ENCODE measurements around the gene ITGA7. TPM values are rescaled to one million over a fixed set of nuclear protein-coding genes. Genes with fewer than 3 reads are reported as not detected.
A peak's percentile ranks its signal among the peaks of the same experiment; 100 is the strongest.
"Not testable (repeated sequence)": the region's sequence is repeated elsewhere in the genome, so short reads cannot be mapped to it uniquely, and the experiment has no call there.

ITGA7 gene
- total RNA-seq, 2 experiments from 2014 or later = 4.3 to 4.8 TPM

GRCh38 chr12:55652352-55652751, 55.4 kb downstream of the ITGA7 start:
- DNase-seq (peak; percentile 46), ATAC-seq (peak; percentile 94)
- Mint-ChIP-seq H3K27me3 (peaks cover 1% of the 10 kb centered on the region), H3K4me1 (ENCODE audit: low read depth) (peaks cover 20% of the 10 kb centered on the region), H3K36me3 (ENCODE audit: low read depth) (peaks cover 8% of the 10 kb centered on the region), H3K9me3 (peaks cover 29% of the 10 kb centered on the region), H3K4me3 (no peak overlapping the region), H3K27ac (peak overlapping the region; percentile 42)
- ChIA-PET POLR2A (interaction anchor here (1.2 kb wide), 1 partner anchor 14 kb away, joined by 3 read pairs; no protein-coding TSS in a partner anchor), CTCF (no interaction called here)
- intact Hi-C loops (cut with micrococcal nuclease) = loop anchor here (1.0 kb wide), 1 partner anchor 28 kb away; no protein-coding TSS in a partner anchor
- TF ChIP-seq, protein P1, sequence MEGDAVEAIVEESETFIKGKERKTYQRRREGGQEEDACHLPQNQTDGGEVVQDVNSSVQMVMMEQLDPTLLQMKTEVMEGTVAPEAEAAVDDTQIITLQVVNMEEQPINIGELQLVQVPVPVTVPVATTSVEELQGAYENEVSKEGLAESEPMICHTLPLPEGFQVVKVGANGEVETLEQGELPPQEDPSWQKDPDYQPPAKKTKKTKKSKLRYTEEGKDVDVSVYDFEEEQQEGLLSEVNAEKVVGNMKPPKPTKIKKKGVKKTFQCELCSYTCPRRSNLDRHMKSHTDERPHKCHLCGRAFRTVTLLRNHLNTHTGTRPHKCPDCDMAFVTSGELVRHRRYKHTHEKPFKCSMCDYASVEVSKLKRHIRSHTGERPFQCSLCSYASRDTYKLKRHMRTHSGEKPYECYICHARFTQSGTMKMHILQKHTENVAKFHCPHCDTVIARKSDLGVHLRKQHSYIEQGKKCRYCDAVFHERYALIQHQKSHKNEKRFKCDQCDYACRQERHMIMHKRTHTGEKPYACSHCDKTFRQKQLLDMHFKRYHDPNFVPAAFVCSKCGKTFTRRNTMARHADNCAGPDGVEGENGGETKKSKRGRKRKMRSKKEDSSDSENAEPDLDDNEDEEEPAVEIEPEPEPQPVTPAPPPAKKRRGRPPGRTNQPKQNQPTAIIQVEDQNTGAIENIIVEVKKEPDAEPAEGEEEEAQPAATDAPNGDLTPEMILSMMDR (IDR thresholded peaks at IDR 0.05) = peak; percentile 12

DNA sequence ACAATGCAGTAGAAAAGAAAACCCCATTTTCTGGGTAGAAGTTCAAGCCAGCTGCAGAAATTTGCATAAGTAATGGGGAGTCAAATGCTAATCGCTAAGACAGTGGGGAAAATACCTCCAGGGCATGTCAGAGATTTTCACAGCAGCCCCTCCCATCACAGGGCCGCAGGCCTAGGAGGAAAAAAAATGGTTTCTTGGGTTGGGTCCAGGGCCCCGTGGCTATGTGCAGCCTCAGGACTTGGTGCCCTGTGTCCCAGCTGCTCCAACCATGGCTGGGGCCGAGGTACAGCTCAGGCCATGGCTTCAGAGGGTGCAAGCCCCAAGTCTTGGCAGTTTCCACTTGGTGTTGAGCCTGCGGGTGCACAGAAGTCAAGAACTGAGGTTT, 56.4 kb downstream of the ITGA7 start:
- DNase-seq (no peak), ATAC-seq (no peak)
- Mint-ChIP-seq H3K36me3 (ENCODE audit: low read depth) (peaks cover 8% of the 10 kb centered on the region), H3K4me3 (no peak overlapping the region), H3K4me1 (ENCODE audit: low read depth) (peaks cover 25% of the 10 kb centered on the region), H3K9me3 (peaks cover 29% of the 10 kb centered on the region), H3K27me3 (no peaks in the 10 kb centered on the region), H3K27ac (no peak overlapping the region)
- TF ChIP-seq, protein P1 (IDR thresholded peaks at IDR 0.05) = no peak
- POLR2A ChIA-PET = interaction anchor here (1.2 kb wide), 1 partner anchor 13 kb away, joined by 3 read pairs; no protein-coding TSS in a partner anchor
- intact Hi-C loops (cut with micrococcal nuclease) = no loop called here
- CTCF ChIA-PET = no interaction called here

DNA sequence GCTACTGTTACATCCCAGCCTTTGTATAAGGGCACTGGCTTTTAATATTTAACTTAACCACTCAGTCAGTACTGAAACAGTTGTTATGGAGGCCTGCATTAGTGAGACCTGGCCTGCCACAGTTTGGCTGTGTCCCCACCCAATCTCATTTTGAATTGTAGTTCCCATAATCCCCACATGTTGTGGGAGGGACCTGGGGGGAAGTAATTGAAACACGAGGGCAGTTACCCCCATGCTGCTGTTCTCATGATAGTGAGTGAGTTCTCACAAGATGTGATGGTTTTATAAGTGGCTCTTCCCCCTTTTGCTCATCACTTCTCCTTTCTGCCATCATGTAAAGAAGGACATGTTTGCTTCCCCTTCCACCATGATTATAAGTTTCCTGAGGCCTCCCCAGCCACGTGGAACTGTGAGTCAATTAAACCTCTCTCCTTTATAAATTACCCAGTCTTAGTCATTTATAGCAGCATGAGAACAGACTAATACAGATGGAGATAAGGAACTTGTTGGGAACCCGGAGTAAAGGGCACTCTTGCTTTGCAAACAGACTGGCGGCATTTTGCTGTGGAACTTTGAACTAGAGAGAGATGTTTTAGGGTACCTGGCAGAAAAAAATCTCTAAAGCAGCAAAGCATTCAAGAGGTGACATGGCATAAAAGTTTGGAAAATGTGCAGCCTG, 56.9 kb downstream of the ITGA7 start:
- H3K27me3 Mint-ChIP-seq; CTCF ChIA-PET; H3K27ac Mint-ChIP-seq; intact Hi-C loops (cut with micrococcal nuclease); H3K4me3 Mint-ChIP-seq; ATAC-seq; H3K36me3 Mint-ChIP-seq (ENCODE audit: low read depth); DNase-seq: not testable (repeated sequence)
- POLR2A ChIA-PET = interaction anchor here (1.2 kb wide), 1 partner anchor 12 kb away, joined by 3 read pairs; no protein-coding TSS in a partner anchor
- peaks cover 29% of the 10 kb centered on the region for H3K4me1 Mint-ChIP-seq (ENCODE audit: low read depth)
- peaks cover 29% of the 10 kb centered on the region for H3K9me3 Mint-ChIP-seq

- TF ChIP-seq, protein P1 (IDR thresholded peaks at IDR 0.05) = no peak
- Mint-ChIP-seq H3K27me3 (peaks cover 1% of the 10 kb centered on the region), H3K27ac (no peak overlapping the region), H3K36me3 (ENCODE audit: low read depth) (peaks cover 4% of the 10 kb centered on the region), H3K4me3 (no peak overlapping the region), H3K9me3 (peaks cover 19% of the 10 kb centered on the region), H3K4me1 (ENCODE audit: low read depth) (peaks cover 31% of the 10 kb centered on the region)
- DNase-seq = no peak
- ATAC-seq = no peak
- intact Hi-C loops (cut with micrococcal nuclease) = no loop called here
- POLR2A ChIA-PET = interaction anchor here (1.1 to 1.5 kb wide), 3 partner anchors 10 to 24 kb away, joined by 3 to 5 read pairs (median 3); no protein-coding TSS in a partner anchor
- CTCF ChIA-PET = interaction anchor here (0.6 to 4.8 kb wide), 13 partner anchors 10 to 171 kb away, joined by 3 to 99 read pairs (median 4); partner anchors contain the start of genes OR10P1, ORMDL2 and SARNP
Observed at GRCh38 chr12:55647027-55647426, 60.7 kb downstream of the ITGA7 start.

DNA sequence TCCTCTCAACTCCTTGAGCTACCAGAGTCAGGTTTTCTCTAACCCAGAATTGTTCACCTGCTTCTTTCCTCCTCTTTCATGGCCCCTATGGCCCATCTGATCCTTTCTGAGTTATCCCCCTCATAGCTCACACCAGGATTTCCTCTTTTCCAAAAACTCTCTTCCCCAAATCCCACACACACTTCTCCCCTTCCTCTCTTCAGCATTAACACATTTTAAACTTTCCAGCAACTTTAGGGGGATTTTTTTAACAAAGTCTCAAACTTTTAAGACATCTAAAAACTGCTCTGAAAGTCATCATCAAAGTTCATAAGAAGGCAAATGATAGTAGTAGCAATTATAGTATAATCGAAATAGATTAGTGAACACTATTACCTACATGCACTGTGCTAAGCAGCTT, 63.1 kb downstream of the ITGA7 start:
- no peak for ATAC-seq
- Mint-ChIP-seq H3K4me1 (ENCODE audit: low read depth) (peaks cover 24% of the 10 kb centered on the region), H3K9me3 (peaks cover 7% of the 10 kb centered on the region), H3K36me3 (ENCODE audit: low read depth) (no peaks in the 10 kb centered on the region), H3K27me3 (peaks cover 1% of the 10 kb centered on the region), H3K4me3 (no peak overlapping the region), H3K27ac (no peak overlapping the region)
- CTCF ChIA-PET = interaction anchor here (0.6 to 4.8 kb wide), 10 partner anchors 9 to 455 kb away, joined by 3 to 99 read pairs (median 4); no protein-coding TSS in a partner anchor
- POLR2A ChIA-PET = no interaction called here
- DNase-seq = no peak
- TF ChIP-seq, protein P1 (IDR thresholded peaks at IDR 0.05) = no peak
- intact Hi-C loops (cut with micrococcal nuclease) = no loop called here

Data from activated CD8-positive, alpha-beta T cell treated with anti-CD3 and anti-CD28 coated beads for 36 hours (primary cell).